GM23338 (cell line): ENCODE results near the gene MIGA1. TPM values are rescaled to one million over a fixed set of nuclear protein-coding genes. Genes with fewer than 3 reads are reported as not detected.

ENCODE experiments used
- ATAC-seq: fragments of 200-7000 bp; cut with Tn5 transposase; 3 replicates; pipeline ENCODE4 v1.9.1; 2020
- DNase-seq: peaks from one replicate; pipeline ENCODE4 v3.0.0-alpha.2; 2015; ENCODE audit warnings: low spot score
- H2AFZ ChIP-seq: fragments of 200-600 bp; sonication (generic); 2 replicates; pipeline ENCODE4 v1.8.0; 2016; ENCODE audit warnings: antibody characterized with exemption, mild to moderate bottlenecking, moderate library complexity
- H3F3A ChIP-seq: fragments of 200-600 bp; sonication (generic); replicated peaks from 2 replicates; pipeline ENCODE4 v1.8.0; 2017; ENCODE audit warnings: antibody characterized with exemption, mixed run types, low read depth
- H3K27ac ChIP-seq: fragments of 200-600 bp; sonication (generic); 2 replicates; pipeline ENCODE4 v1.6.1; 2016; ENCODE audit warnings: low read depth
- H3K27me3 ChIP-seq: fragments of 200-600 bp; sonication (generic); 2 replicates; pipeline ENCODE4 v1.8.0; 2016; ENCODE audit warnings: mild to moderate bottlenecking, mixed run types, moderate library complexity; ENCODE audit not compliant: insufficient read depth
- H3K36me3 ChIP-seq: fragments of 200-600 bp; sonication (generic); 2 replicates; pipeline ENCODE4 v1.8.0; 2016; ENCODE audit warnings: mild to moderate bottlenecking; ENCODE audit not compliant: insufficient read depth
- H3K4me1 ChIP-seq: fragments of 200-600 bp; sonication (generic); 2 replicates; pipeline ENCODE4 v1.8.0; 2016; ENCODE audit warnings: mild to moderate bottlenecking, moderate library complexity; ENCODE audit not compliant: insufficient read depth
- H3K4me2 ChIP-seq: fragments of 200-600 bp; sonication (generic); 2 replicates; pipeline ENCODE4 v1.7.1; 2017; ENCODE audit warnings: mixed run types
- H3K4me3 ChIP-seq: fragments of 200-600 bp; sonication (generic); 2 replicates; pipeline ENCODE4 v1.6.1; 2016; ENCODE audit warnings: mixed run types
- H3K79me2 ChIP-seq: fragments of 200-600 bp; sonication (generic); replicated peaks from 2 replicates; pipeline ENCODE4 v1.8.0; 2017; ENCODE audit warnings: mild to moderate bottlenecking; ENCODE audit not compliant: insufficient read depth
- H3K9me2 ChIP-seq: fragments of 200-600 bp; sonication (generic); 2 replicates; pipeline ENCODE4 v1.8.0; 2017; ENCODE audit not compliant: insufficient read depth
- H4K20me1 ChIP-seq: fragments of 200-600 bp; sonication (generic); replicated peaks from 2 replicates; pipeline ENCODE4 v1.8.0; 2017; ENCODE audit warnings: mild to moderate bottlenecking; ENCODE audit not compliant: insufficient read depth
- H3K27ac Mint-ChIP-seq: 2 replicates; pipeline ENCODE4 v1.8.0; 2020; ENCODE audit warnings: inconsistent platforms, mild to moderate bottlenecking, moderate library complexity, mixed read lengths
- H3K27me3 Mint-ChIP-seq: 3 replicates; pipeline ENCODE4 v1.8.0; 2022; ENCODE audit warnings: low read depth, mild to moderate bottlenecking, moderate library complexity, mixed read lengths, inconsistent platforms; ENCODE audit not compliant: insufficient read depth, poor library complexity
- H3K36me3 Mint-ChIP-seq: 3 replicates; pipeline ENCODE4 v1.8.0; 2021; ENCODE audit warnings: low read depth, mild to moderate bottlenecking, inconsistent platforms, moderate library complexity, mixed read lengths
- H3K4me1 Mint-ChIP-seq: 3 replicates; pipeline ENCODE4 v1.8.0; 2020; ENCODE audit warnings: mild to moderate bottlenecking, inconsistent platforms, mixed read lengths
- H3K4me3 Mint-ChIP-seq: 3 replicates; pipeline ENCODE4 v1.8.0; 2021; ENCODE audit warnings: moderate library complexity, mild to moderate bottlenecking, inconsistent platforms, mixed read lengths
- H3K9me3 Mint-ChIP-seq: 3 replicates; pipeline ENCODE4 v1.8.0; 2020; ENCODE audit warnings: moderate library complexity, mild to moderate bottlenecking, inconsistent platforms, mixed read lengths
- EZH2 ChIP-seq: fragments of 200-600 bp; sonication (generic); IDR thresholded peaks from one replicate; pipeline ENCODE4 v1.8.0; 2017; ENCODE audit warnings: antibody characterized with exemption, mild to moderate bottlenecking, low read depth; ENCODE audit not compliant: unreplicated experiment
- EZH2phosphoT487 ChIP-seq: fragments of 200-600 bp; sonication (generic); IDR thresholded peaks from one replicate; pipeline ENCODE4 v1.8.1; 2018; ENCODE audit warnings: antibody characterized with exemption; ENCODE audit not compliant: unreplicated experiment
- JUNB ChIP-seq: IDR thresholded peaks from one replicate; pipeline ENCODE4 v1.6.1; 2016; ENCODE audit warnings: antibody characterized with exemption; ENCODE audit not compliant: unreplicated experiment
- NANOG ChIP-seq: IDR thresholded peaks from 2 replicates; pipeline ENCODE4 v1.6.1; 2016; ENCODE audit warnings: antibody characterized with exemption, borderline replicate concordance
- POLR2AphosphoS5 ChIP-seq: IDR thresholded peaks from 2 replicates; pipeline ENCODE4 v1.6.1; 2016; ENCODE audit warnings: antibody characterized with exemption, low read depth
- ZNF114 ChIP-seq: fragments of 250-450 bp; sonication (Bioruptor Pico); IDR thresholded peaks from 2 replicates; pipeline ENCODE4 v1.5.0; 2020; ENCODE audit warnings: mild to moderate bottlenecking, moderate library complexity
- polyA plus RNA-seq: library from polyadenylated mRNA; unstranded; fragments of >200 nt; fragmentation: Nextera tagmentation; extraction: Ambion mirVana; gene quantifications from 2 replicates; pipeline ENCODE4 v1.2.1, GENCODE V29; 2016
- total RNA-seq: library from RNA; depleted of rRNA; stranded (reverse); fragments of >200 nt; shearing (Covaris generic); gene quantifications from 2 replicates; pipeline ENCODE4 v1.2.3, GENCODE V29; 2014
- TF ChIP-seq, protein P1 (sequence below): fragments of 250-450 bp; sonication (Bioruptor Pico); IDR thresholded peaks from 2 replicates; pipeline ENCODE4 v1.5.0; 2020; ENCODE audit warnings: mild to moderate bottlenecking, moderate library complexity
- TF ChIP-seq, protein P2 (sequence below), 2 experiments: fragments of 200-600 bp in 1 of 2; sonication (generic) in 1 of 2; conservative IDR thresholded peaks; 2 replicates each; pipeline versions ENCODE4 v1.5.1 to v1.6.1; 2016 to 2017; ENCODE audit warnings: antibody characterized with exemption in 2 of 2, low read depth in 2 of 2, mild to moderate bottlenecking in 2 of 2, moderate library complexity in 1 of 2
- TF ChIP-seq, protein P3 (sequence below): IDR thresholded peaks from one replicate; pipeline ENCODE4 v1.6.1; 2018; ENCODE audit warnings: antibody characterized with exemption; ENCODE audit not compliant: unreplicated experiment

MIGA1 gene
- total and polyA plus RNA-seq, 2 experiments from 2014 or later: 3.4 to 7.5 TPM

DNA sequence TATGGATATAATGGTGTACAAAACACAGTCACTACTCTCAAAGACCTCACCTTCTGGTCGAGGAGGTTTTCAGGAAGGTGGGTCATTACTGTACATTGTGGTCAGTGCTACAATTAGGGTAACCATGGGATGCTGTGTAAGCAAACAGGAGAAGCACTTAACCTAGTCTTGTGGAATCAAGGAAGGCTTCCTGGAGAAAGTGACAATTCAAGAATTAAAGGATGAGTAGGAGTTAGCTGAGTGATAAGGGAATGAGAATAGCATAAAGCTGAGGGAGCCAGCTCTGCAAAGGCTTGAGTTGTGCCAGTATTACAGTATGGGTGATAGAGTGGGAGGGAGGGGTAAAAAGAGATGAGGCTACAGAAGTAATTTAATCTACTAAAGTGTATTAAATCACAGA lies 126.2 kb downstream of the MIGA1 start (continued):
- TF ChIP-seq, protein P1, sequence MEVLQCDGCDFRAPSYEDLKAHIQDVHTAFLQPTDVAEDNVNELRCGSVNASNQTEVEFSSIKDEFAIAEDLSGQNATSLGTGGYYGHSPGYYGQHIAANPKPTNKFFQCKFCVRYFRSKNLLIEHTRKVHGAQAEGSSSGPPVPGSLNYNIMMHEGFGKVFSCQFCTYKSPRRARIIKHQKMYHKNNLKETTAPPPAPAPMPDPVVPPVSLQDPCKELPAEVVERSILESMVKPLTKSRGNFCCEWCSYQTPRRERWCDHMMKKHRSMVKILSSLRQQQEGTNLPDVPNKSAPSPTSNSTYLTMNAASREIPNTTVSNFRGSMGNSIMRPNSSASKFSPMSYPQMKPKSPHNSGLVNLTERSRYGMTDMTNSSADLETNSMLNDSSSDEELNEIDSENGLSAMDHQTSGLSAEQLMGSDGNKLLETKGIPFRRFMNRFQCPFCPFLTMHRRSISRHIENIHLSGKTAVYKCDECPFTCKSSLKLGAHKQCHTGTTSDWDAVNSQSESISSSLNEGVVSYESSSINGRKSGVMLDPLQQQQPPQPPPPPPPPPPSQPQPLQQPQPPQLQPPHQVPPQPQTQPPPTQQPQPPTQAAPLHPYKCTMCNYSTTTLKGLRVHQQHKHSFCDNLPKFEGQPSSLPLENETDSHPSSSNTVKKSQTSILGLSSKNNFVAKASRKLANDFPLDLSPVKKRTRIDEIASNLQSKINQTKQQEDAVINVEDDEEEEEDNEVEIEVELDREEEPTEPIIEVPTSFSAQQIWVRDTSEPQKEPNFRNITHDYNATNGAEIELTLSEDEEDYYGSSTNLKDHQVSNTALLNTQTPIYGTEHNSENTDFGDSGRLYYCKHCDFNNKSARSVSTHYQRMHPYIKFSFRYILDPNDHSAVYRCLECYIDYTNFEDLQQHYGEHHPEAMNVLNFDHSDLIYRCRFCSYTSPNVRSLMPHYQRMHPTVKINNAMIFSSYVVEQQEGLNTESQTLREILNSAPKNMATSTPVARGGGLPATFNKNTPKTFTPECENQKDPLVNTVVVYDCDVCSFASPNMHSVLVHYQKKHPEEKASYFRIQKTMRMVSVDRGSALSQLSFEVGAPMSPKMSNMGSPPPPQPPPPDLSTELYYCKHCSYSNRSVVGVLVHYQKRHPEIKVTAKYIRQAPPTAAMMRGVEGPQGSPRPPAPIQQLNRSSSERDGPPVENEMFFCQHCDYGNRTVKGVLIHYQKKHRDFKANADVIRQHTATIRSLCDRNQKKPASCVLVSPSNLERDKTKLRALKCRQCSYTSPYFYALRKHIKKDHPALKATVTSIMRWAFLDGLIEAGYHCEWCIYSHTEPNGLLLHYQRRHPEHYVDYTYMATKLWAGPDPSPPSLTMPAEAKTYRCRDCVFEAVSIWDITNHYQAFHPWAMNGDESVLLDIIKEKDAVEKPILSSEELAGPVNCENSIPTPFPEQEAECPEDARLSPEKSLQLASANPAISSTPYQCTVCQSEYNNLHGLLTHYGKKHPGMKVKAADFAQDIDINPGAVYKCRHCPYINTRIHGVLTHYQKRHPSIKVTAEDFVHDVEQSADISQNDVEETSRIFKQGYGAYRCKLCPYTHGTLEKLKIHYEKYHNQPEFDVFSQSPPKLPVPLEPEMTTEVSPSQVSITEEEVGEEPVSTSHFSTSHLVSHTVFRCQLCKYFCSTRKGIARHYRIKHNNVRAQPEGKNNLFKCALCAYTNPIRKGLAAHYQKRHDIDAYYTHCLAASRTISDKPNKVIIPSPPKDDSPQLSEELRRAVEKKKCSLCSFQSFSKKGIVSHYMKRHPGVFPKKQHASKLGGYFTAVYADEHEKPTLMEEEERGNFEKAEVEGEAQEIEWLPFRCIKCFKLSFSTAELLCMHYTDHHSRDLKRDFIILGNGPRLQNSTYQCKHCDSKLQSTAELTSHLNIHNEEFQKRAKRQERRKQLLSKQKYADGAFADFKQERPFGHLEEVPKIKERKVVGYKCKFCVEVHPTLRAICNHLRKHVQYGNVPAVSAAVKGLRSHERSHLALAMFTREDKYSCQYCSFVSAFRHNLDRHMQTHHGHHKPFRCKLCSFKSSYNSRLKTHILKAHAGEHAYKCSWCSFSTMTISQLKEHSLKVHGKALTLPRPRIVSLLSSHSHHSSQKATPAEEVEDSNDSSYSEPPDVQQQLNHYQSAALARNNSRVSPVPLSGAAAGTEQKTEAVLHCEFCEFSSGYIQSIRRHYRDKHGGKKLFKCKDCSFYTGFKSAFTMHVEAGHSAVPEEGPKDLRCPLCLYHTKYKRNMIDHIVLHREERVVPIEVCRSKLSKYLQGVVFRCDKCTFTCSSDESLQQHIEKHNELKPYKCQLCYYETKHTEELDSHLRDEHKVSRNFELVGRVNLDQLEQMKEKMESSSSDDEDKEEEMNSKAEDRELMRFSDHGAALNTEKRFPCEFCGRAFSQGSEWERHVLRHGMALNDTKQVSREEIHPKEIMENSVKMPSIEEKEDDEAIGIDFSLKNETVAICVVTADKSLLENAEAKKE (CRISPR knock-in tag): no peak
- TF ChIP-seq EZH2: no peak
- no peak for TF ChIP-seq ZNF114 (CRISPR knock-in tag)
- TF ChIP-seq JUNB: no peak
- no peak for TF ChIP-seq EZH2phosphoT487
- TF ChIP-seq POLR2AphosphoS5: no peak
- TF ChIP-seq NANOG: no peak

DNA sequence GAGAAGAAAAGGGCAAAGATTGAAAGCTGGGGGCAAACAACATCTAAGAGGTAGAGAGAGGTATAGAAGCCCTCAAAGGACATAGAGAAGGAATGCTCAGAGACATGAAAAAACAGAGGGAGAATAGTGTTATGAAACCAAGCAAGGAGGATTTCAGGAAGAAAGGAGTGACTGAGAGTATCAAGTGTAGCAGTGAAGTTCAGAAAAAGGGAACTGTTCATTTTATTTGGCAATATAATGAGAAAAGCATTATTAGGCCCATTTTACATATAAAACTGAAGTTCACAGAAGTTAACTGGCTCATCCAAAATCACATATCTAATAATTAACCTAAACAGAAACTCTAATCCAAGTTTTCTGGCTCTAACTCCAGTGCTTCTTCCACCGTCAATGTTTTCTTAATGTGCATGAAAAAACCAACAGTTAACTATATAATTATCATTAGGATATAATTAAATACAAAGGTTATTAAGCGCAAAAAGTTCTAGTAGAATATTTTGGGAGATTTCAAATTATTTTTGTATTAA lies 126.6 kb downstream of the MIGA1 start:
- Histone ChIP-seq H3K9me2 (no peaks in the 10 kb centered on the region), H3K27ac (no peak overlapping the region), H3K36me3 (no peaks in the 10 kb centered on the region), H3F3A (no peaks in the 10 kb centered on the region), H3K79me2 (no peaks in the 10 kb centered on the region), H3K4me1 (no peaks in the 10 kb centered on the region), H3K4me3 (no peak overlapping the region), H2AFZ (no peak overlapping the region), H3K27me3 (no peaks in the 10 kb centered on the region), H3K4me2 (no peak overlapping the region), H4K20me1 (no peaks in the 10 kb centered on the region)
- no peak for ATAC-seq
- Mint-ChIP-seq H3K4me1 (no peaks in the 10 kb centered on the region), H3K36me3 (no peaks in the 10 kb centered on the region), H3K27me3 (peaks cover 2% of the 10 kb centered on the region), H3K4me3 (no peak overlapping the region), H3K9me3 (no peaks in the 10 kb centered on the region), H3K27ac (no peak overlapping the region)
- no peak for DNase-seq
- no peak for TF ChIP-seq NANOG
- TF ChIP-seq, protein P2, sequence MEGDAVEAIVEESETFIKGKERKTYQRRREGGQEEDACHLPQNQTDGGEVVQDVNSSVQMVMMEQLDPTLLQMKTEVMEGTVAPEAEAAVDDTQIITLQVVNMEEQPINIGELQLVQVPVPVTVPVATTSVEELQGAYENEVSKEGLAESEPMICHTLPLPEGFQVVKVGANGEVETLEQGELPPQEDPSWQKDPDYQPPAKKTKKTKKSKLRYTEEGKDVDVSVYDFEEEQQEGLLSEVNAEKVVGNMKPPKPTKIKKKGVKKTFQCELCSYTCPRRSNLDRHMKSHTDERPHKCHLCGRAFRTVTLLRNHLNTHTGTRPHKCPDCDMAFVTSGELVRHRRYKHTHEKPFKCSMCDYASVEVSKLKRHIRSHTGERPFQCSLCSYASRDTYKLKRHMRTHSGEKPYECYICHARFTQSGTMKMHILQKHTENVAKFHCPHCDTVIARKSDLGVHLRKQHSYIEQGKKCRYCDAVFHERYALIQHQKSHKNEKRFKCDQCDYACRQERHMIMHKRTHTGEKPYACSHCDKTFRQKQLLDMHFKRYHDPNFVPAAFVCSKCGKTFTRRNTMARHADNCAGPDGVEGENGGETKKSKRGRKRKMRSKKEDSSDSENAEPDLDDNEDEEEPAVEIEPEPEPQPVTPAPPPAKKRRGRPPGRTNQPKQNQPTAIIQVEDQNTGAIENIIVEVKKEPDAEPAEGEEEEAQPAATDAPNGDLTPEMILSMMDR (conservative IDR thresholded peaks at IDR 0.05; ENCODE audit: low read depth in 2 of 2): no peak
- TF ChIP-seq, protein P3, sequence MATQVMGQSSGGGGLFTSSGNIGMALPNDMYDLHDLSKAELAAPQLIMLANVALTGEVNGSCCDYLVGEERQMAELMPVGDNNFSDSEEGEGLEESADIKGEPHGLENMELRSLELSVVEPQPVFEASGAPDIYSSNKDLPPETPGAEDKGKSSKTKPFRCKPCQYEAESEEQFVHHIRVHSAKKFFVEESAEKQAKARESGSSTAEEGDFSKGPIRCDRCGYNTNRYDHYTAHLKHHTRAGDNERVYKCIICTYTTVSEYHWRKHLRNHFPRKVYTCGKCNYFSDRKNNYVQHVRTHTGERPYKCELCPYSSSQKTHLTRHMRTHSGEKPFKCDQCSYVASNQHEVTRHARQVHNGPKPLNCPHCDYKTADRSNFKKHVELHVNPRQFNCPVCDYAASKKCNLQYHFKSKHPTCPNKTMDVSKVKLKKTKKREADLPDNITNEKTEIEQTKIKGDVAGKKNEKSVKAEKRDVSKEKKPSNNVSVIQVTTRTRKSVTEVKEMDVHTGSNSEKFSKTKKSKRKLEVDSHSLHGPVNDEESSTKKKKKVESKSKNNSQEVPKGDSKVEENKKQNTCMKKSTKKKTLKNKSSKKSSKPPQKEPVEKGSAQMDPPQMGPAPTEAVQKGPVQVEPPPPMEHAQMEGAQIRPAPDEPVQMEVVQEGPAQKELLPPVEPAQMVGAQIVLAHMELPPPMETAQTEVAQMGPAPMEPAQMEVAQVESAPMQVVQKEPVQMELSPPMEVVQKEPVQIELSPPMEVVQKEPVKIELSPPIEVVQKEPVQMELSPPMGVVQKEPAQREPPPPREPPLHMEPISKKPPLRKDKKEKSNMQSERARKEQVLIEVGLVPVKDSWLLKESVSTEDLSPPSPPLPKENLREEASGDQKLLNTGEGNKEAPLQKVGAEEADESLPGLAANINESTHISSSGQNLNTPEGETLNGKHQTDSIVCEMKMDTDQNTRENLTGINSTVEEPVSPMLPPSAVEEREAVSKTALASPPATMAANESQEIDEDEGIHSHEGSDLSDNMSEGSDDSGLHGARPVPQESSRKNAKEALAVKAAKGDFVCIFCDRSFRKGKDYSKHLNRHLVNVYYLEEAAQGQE: no peak
